GM12891 (cell line): ENCODE data around the gene SYT1.

ENCODE experiments used
- DNase-seq: peaks from one replicate; pipeline ENCODE4 v3.0.0; 2011; ENCODE audit warnings: low spot score; ENCODE audit not compliant: insufficient read length
- FAIRE-seq: peaks from 2 replicates; lab custom pipeline; 2011; peaks lifted over from hg19 to GRCh38; lab: Jason Lieb, UNC
- PAX5 ChIP-seq: IDR thresholded peaks from 2 replicates; pipeline ENCODE4 v1.6.1; 2011; ENCODE audit warnings: low read length, moderate library complexity, mild to moderate bottlenecking; ENCODE audit not compliant: insufficient read depth, severe bottlenecking
- POLR2A ChIP-seq: IDR thresholded peaks from 2 replicates; pipeline ENCODE4 v1.6.1; 2011; ENCODE audit warnings: low read depth, low read length, control low read depth
- POLR2AphosphoS5 ChIP-seq: IDR thresholded peaks from 2 replicates; pipeline ENCODE4 v1.6.1; 2011; ENCODE audit warnings: low read depth, low read length, control low read depth
- POU2F2 ChIP-seq: IDR thresholded peaks from 2 replicates; pipeline ENCODE4 v1.6.1; 2011; ENCODE audit warnings: low read depth, mild to moderate bottlenecking, control low read depth, low read length, moderate library complexity
- SPI1 ChIP-seq: IDR thresholded peaks from 2 replicates; pipeline ENCODE4 v1.6.1; 2011; ENCODE audit warnings: low read depth, low read length, control low read depth
- TAF1 ChIP-seq: IDR thresholded peaks from 2 replicates; pipeline ENCODE4 v1.6.1; 2011; ENCODE audit warnings: low read depth, low read length, control low read depth

The SYT1 gene

GRCh38 chr12:79067977-79068376 lies 203.4 kb downstream of the SYT1 start:
- DNase-seq (no peak), FAIRE-seq (no peak)
- TF ChIP-seq TAF1: no peak
- no peak for TF ChIP-seq POLR2AphosphoS5
- TF ChIP-seq PAX5: no peak

- no peak for FAIRE-seq
- TF ChIP-seq POLR2A (no peak), POU2F2 (no peak), SPI1 (no peak), TAF1 (no peak), PAX5 (no peak), POLR2AphosphoS5 (no peak)
Measured at GRCh38 chr12:79069009-79069408, 204.4 kb downstream of the SYT1 start.

GRCh38 chr12:79071498-79071897 lies 206.9 kb downstream of the SYT1 start:
- no peak for TF ChIP-seq POU2F2
- no peak for TF ChIP-seq SPI1
- TF ChIP-seq POLR2A: no peak
- no peak for TF ChIP-seq POLR2AphosphoS5
- TF ChIP-seq TAF1: no peak
- TF ChIP-seq PAX5: no peak
- no peak for DNase-seq
- no peak for FAIRE-seq

More at GRCh38 chr12:79069009-79069408, 204.4 kb downstream of the SYT1 start:
- no peak for DNase-seq

GRCh38 chr12:79073506-79073905 lies 208.9 kb downstream of the SYT1 start:
- TF ChIP-seq POLR2AphosphoS5 (no peak), PAX5 (no peak), POU2F2 (no peak), POLR2A (no peak), SPI1 (no peak), TAF1 (no peak)
- DNase-seq (no peak), FAIRE-seq (no peak)

DNA sequence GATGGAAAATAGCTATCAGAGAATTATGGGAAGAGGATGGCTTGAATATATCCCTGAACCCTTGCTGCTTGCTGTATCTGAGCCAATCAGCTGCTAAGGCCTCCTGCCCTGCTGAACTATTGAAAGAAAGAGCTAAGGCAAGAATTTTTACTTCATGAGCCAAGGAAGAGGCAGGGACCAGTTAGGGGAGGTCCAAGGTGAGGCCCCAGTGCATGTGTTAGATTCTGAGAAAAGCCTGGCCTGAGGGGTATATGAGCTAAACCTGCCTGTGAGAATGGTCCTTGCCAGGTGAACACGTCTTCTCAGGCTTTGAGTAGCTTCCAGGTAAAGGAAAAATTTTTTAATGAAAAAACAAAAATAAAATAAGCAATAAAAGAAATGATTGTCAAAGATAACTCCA lies 218.0 kb downstream of the SYT1 start:
- FAIRE-seq (no peak), DNase-seq (no peak)
- TF ChIP-seq PAX5 (no peak), POU2F2 (no peak), POLR2A (no peak), POLR2AphosphoS5 (no peak), SPI1 (no peak), TAF1 (no peak)

DNA sequence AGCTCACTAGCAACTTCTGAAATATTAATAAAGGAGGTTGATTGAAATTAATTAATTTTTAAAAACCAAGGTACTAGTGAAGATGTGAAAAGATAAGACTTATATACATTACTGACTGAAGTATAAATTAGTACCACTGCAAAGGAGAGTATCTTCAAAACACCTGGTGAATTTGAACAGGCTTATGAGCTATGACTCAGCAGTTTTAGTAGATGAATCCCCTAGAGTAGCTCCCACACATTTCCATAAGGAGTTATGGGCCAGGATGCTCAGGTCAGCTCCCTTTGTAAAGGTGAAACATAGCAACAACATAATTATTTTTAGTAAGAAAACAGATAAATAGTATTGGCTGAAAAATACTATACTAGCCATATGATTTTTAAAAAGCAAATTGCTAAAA lies 218.6 kb downstream of the SYT1 start:
- DNase-seq (no peak), FAIRE-seq (no peak)
- no peak for TF ChIP-seq TAF1
- no peak for TF ChIP-seq PAX5
- no peak for TF ChIP-seq SPI1
- no peak for TF ChIP-seq POU2F2
- TF ChIP-seq POLR2A: no peak
- TF ChIP-seq POLR2AphosphoS5: no peak

DNA sequence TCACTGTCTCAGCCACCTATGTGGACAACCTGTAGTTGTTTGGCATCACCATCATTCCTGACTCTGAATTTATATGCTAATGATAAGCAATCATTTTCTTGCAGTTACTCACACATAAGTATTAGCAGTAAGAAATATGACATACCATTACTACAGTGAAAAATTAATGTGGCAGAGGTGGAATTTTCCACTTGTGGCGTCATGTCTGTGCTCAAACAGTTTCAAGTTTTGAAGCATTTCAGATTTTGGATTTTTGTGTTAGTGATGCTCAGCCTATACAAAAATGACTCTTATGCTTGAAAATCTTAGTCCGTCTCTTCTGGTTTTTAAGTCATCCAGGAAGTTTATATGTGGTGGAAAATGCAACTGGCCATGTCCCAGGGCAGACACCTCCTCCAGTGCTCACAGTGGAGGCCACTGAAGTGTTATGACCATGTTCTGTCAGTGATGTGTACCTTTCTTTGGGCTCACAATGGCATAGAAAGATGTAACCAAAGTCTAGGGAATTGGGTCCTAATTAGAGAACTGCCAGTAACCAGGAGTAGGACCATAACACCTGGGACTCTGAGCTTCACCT lies 220.6 kb downstream of the SYT1 start:
- FAIRE-seq (no peak), DNase-seq (no peak)
- TF ChIP-seq PAX5 (no peak), POU2F2 (no peak), SPI1 (no peak), POLR2A (no peak), TAF1 (no peak), POLR2AphosphoS5 (no peak)

DNA sequence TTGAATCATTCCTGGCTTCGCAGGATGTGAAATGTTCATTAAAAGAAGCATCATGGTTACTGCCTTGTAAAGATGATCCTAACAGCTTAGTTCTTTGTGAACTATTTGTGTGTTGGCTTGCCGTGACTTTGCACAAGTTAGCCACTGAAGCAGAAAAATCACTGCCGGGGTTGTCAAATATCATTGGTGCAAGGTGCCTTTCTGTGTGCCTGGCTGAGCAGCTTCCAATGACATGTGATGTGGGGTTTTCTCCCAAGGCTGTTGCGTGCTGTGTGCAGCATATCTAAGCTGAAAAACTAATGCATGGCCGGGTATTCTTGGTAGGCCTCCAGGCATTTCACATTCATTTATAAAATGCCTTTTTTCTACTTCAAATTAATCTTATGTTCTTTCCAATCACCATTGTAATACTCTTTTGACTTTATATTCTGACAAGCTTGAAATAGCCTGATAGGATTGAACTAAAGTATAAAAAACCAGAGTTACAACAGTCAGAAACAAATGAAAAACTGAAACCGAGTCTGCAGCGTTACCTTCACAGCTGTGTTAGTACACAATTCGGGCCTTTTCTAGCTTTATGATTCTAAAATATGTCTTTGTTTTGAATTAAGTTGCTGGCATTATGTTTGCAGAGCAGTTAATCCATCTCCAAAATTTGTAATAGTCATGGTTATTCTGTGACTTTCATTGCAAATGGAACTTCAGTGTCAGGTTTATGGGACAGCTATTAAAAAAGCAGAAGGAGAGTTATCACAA lies 222.1 kb downstream of the SYT1 start:
- TF ChIP-seq PAX5: no peak
- no peak for TF ChIP-seq SPI1
- TF ChIP-seq POLR2AphosphoS5: no peak
- no peak for DNase-seq

GRCh38 chr12:79098530-79098929 lies 234.0 kb downstream of the SYT1 start:
- TF ChIP-seq SPI1 (no peak), PAX5 (no peak), TAF1 (no peak), POU2F2 (no peak), POLR2A (no peak)
- DNase-seq: no peak
- no peak for FAIRE-seq

More for the DNA sequence above, 222.1 kb downstream of the SYT1 start:
- no peak for FAIRE-seq

GRCh38 chr12:79108962-79109361 lies 244.4 kb downstream of the SYT1 start:
- DNase-seq (no peak), FAIRE-seq (no peak)
- TF ChIP-seq PAX5: no peak
- TF ChIP-seq POLR2A: no peak
- TF ChIP-seq POU2F2: no peak
- TF ChIP-seq SPI1: no peak
- no peak for TF ChIP-seq POLR2AphosphoS5
- TF ChIP-seq TAF1: no peak
